ENCODE data around the gene KRT83.
"Not testable (repeated sequence)": the region's sequence is repeated elsewhere in the genome, so short reads cannot be mapped to it uniquely, and the experiment has no call there.

Gene KRT83

DNA sequence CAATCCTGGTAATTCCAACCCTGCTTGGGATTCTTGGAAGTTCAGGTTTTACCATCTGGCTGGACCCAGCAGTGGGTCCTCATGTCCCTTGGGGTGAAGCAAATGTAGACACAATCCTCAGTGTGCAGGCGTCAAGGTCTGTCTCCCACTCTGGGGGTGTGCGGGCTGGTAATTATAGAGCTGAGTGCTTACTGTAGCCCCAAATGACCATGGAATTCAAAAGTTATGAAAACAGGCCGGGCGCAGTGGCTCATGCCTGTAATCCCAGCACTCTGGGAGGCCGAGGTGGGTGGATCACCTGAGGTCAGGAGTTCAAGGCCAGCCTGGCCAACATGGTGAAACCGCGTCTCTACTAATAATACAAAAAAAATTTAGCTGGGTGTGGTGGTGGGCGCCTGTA is 23.8 kb upstream of the KRT83 start:
- not testable (repeated sequence) for H3K4me3 Mint-ChIP-seq, H3K4me1 Mint-ChIP-seq, H3K27me3 Mint-ChIP-seq, H3K27ac Mint-ChIP-seq, H3K9me3 Mint-ChIP-seq, H3K36me3 Mint-ChIP-seq

DNA sequence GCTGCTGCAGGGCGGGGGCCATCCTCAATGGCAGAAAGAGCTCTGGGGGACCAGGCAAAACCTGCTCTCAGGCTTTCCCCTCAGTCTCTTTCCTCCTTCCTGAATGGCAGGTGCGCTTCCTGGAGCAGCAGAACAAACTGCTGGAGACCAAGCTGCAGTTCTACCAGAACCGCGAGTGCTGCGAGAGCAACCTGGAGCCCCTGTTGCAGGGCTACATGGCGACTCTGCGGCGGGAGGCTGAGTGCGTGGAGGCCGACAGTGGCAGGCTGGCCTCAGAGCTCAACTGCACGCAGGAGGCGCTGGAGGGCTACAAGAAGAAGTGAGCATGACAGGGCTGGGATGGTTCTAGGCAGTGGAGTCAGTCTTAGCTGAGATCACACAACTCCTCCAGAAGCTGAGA is 22.9 kb upstream of the KRT83 start:
- H3K4me1 Mint-ChIP-seq, result no peaks in the 10 kb centered on the region
- no peak overlapping the region for H3K4me3 Mint-ChIP-seq
- H3K9me3 Mint-ChIP-seq, result no peaks in the 10 kb centered on the region
- peaks cover 1% of the 10 kb centered on the region for H3K27me3 Mint-ChIP-seq
- H3K36me3 Mint-ChIP-seq, result no peaks in the 10 kb centered on the region
- H3K27ac Mint-ChIP-seq, result no peak overlapping the region

DNA sequence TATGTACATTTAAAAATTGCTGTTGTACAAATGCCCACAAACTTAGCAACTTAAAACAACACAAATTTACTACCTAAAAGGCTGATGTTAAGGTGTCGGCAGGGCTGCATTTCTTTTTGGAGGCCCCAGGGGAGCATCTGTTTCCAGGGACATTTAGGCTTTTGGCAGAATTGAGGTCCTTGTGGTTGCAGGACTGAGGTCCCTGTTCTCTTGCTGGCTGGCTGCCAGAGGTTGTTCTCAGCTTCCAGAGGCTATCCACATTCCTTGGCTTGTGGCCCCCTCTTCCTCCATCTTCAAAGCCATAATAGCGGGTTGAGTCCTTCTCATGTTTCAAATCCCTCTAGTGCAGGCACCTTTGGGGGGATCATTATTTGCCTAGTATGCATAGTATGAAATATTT is 22.4 kb upstream of the KRT83 start:
- Mint-ChIP-seq H3K9me3 (no peaks in the 10 kb centered on the region), H3K4me3 (no peak overlapping the region), H3K4me1 (no peaks in the 10 kb centered on the region), H3K27ac (no peak overlapping the region), H3K36me3 (no peaks in the 10 kb centered on the region), H3K27me3 (peaks cover 3% of the 10 kb centered on the region)

DNA sequence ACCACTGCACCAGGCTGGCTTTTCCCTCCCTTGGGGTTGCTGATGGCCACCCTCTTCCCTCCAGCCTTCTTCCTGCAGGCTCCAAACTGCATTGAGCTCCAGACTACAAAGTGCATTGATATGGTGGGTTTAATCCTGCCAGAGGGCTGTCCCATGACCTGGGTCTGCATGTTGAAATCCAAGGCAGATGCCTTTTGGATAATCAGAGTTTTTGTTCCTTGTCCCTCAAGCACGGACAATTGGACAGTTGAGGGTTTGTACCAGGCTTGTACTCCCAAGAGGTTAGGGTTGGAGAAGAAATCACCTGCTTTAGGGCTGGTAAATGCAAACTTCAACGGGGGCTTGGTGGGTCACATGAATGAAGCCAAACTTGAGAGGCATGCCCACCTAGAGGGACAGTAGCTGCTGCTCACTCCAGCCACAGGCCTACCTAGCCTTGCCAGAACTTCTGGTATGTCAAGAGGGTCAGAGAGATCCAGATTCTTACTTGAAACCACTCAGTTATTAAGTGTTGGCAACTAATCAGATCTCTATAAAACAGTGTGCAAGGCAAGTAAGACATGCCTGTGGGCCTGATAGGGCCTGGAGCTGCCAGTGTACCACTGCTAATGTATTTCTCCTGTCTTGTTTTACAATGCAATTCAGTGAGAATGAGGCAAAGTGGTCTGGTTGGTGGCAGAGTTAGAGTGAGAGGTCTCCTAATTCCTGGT is 21.7 kb upstream of the KRT83 start:
- H3K27ac Mint-ChIP-seq, result no peak overlapping the region
- H3K36me3 Mint-ChIP-seq, result no peaks in the 10 kb centered on the region
- H3K9me3 Mint-ChIP-seq, result no peaks in the 10 kb centered on the region
- no peak overlapping the region for H3K4me3 Mint-ChIP-seq
- H3K4me1 Mint-ChIP-seq, result no peaks in the 10 kb centered on the region
- H3K27me3 Mint-ChIP-seq, result peaks cover 3% of the 10 kb centered on the region

DNA sequence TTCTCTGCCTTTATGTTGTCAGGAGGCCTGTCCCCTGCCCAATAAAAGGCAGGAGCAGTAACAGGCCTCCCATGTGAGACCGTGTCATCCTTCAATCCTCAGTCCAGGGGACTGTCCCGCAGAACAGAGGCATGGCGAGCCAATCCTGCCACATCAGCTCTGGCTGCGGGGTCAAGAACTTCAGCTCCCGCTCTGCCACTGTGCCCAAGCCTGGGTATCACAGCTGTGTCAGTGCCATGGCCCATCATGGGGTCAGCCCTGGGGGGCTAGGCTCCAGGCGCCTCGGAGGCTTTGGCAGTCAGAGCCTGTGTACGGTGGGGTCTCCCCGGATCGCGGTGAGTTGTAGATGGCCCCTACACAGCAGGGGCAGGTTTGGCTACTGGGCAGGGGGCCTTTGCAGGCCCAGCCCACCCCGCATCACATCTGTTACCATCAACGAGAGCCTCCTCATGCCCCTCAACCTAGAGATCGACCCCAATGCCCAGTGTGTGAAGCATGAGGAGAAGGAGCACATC is 19.9 kb upstream of the KRT83 start:
- no peak overlapping the region for H3K27ac Mint-ChIP-seq
- no peak overlapping the region for H3K4me3 Mint-ChIP-seq
- H3K4me1 Mint-ChIP-seq, result no peaks in the 10 kb centered on the region
- no peaks in the 10 kb centered on the region for H3K36me3 Mint-ChIP-seq
- H3K9me3 Mint-ChIP-seq, result no peaks in the 10 kb centered on the region
- H3K27me3 Mint-ChIP-seq, result peaks cover 3% of the 10 kb centered on the region

DNA sequence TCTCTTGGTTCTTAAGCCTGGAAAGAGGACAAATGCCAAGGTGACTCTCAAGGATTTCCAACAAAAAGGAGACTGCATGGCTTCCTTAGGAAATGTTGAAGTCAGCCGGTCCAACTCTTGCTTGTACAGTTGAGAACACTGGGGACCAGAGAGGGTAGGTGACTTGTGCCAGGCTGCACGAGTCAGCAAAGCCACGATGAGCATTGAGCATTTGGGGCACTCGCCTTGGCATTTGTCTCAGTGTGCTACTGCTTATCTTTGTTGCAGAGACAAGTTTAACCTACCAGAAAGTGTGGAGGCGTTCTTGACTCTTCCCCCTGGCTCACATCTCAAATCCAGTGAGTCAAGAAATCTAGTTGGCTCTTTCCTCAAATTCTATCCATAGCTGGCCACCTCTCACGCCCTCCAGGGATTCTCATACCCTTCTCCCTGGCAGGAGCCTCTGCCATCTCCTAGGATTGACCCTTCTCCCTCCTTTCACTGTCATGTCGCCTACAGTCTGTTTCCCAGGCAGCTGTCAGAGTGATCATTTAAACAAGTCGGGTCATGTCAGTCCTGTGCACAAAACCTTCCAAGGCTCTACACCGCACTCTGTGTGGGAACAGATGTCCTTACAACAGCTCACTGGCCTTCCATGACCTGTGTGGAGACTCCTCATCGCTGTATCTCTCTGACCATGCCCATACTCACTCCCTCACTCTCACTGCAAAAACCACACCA is 17.2 kb upstream of the KRT83 start:
- no peaks in the 10 kb centered on the region for H3K36me3 Mint-ChIP-seq
- H3K27me3 Mint-ChIP-seq, result peaks cover 4% of the 10 kb centered on the region
- H3K27ac Mint-ChIP-seq, result peak overlapping the region; percentile 36
- no peak overlapping the region for H3K4me3 Mint-ChIP-seq
- no peaks in the 10 kb centered on the region for H3K9me3 Mint-ChIP-seq
- no peaks in the 10 kb centered on the region for H3K4me1 Mint-ChIP-seq

DNA sequence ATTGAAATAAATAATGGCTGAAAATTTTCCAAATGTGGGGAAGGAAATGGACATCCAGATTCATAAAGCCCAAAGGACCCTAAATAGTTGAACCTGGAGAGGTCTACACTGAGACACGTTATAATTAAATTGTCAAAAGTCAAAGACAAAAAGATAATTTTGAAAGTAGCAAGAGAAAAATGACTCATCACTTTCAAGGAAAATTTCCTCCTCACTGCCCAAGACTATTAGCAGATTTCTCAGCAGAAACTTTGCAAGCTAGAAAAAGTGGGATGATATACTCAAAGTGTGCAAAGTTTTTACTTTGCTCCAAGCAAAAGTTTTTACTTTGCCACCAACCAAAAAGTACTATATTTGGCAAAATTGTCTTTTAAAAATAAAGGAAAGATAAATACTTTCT is 15.9 kb upstream of the KRT83 start:
- no peak overlapping the region for H3K27ac Mint-ChIP-seq
- H3K9me3 Mint-ChIP-seq, result no peaks in the 10 kb centered on the region
- H3K4me1 Mint-ChIP-seq, result no peaks in the 10 kb centered on the region
- H3K27me3 Mint-ChIP-seq, result peaks cover 4% of the 10 kb centered on the region
- H3K4me3 Mint-ChIP-seq, result no peak overlapping the region
- no peaks in the 10 kb centered on the region for H3K36me3 Mint-ChIP-seq

DNA sequence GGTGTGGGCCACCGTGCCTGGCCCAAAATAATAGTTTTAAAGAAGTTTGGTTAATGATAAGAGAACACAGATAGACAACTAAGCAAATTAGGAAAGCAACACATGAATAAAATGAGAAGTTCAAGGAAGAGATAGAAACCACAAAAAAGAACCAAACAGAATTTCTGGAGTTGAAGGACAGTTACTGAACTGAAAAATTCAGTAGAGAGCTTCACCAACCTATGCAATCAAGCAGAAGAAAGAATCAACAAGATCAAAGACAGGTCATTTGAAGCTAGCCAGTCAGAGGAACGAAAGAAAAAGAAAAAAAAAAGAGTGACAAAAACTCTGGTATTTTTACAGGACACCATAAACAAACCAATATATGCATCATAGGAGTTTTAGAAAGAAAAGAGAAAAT is 15.4 kb upstream of the KRT83 start:
- no peaks in the 10 kb centered on the region for H3K4me1 Mint-ChIP-seq
- no peaks in the 10 kb centered on the region for H3K36me3 Mint-ChIP-seq
- H3K27me3 Mint-ChIP-seq, result peaks cover 4% of the 10 kb centered on the region
- no peaks in the 10 kb centered on the region for H3K9me3 Mint-ChIP-seq
- no peak overlapping the region for H3K4me3 Mint-ChIP-seq
- no peak overlapping the region for H3K27ac Mint-ChIP-seq

DNA sequence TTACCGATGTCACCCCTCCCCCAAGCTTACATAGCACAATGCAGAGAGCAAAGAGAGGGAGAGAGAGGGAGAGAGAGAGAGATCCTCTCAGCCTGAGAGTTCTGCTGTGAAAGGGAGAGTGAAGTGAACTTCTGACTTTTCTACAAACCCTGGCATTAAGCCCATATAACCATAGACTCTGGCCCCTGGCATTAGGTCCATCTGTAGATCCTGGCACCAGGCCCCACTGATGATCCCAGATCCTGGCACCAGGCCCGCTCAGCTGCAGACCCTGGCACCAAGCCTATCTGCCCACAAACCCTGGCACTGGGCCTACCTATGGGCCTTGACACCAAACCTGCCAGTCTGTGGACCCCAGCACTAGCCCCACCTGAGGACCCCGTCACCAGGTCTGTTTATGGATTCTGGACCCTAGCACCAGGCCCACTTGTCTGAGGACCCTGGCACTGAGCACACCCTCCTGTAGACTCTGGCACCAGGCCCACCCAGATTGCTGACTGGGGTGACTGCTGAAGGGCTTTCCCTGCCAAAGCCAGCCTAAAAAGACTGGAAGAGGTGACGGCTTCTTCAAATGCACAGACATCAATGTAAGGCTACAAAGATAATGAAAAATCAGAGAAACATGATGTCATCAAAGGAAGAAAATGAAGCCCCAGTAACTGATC is 14.5 kb upstream of the KRT83 start:
- Mint-ChIP-seq H3K9me3 (no peaks in the 10 kb centered on the region), H3K27me3 (peaks cover 4% of the 10 kb centered on the region), H3K27ac (no peak overlapping the region), H3K4me1 (no peaks in the 10 kb centered on the region), H3K36me3 (no peaks in the 10 kb centered on the region), H3K4me3 (no peak overlapping the region)

DNA sequence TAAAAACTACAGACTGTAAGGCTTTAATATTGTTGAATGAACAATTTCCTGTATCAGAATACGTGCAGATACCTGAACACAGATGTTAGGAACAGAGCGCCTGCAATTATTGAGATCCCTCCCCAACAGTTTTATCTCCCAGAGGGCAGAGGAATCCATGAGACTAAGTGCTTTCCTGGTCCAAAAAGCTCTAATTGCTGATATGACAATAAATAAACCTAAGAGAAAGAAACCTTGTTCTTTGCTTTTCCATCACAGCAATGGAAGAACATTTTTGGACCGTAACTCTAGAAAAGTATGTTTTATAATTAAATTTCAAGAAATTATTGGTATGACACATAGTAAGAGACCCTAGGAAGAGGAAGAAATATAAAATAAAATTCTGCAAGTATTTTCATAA is 13.0 kb upstream of the KRT83 start:
- peaks cover 4% of the 10 kb centered on the region for H3K27me3 Mint-ChIP-seq
- no peaks in the 10 kb centered on the region for H3K4me1 Mint-ChIP-seq
- H3K9me3 Mint-ChIP-seq, result no peaks in the 10 kb centered on the region
- no peak overlapping the region for H3K4me3 Mint-ChIP-seq
- no peaks in the 10 kb centered on the region for H3K36me3 Mint-ChIP-seq
- no peak overlapping the region for H3K27ac Mint-ChIP-seq

DNA sequence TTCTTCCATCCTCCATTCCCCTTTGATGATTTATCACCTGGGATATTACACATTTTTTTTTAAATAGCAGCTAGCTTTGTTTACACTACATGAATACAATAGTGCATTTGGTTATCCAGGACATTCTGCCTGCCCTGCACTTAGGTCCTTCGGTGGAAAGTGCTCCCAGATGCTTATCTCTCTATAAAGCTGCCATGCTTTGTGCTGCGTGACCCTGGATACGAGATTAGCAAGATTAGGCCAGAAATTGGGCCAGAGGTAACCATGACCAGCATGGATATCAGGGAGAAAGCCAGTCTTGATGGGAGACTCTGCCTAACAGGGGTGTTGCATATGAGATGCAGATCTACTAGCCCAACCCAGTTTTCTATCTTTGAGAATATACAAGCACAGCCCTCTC is 12.1 kb upstream of the KRT83 start:
- Mint-ChIP-seq H3K36me3 (no peaks in the 10 kb centered on the region), H3K9me3 (no peaks in the 10 kb centered on the region), H3K4me1 (no peaks in the 10 kb centered on the region), H3K27me3 (peaks cover 2% of the 10 kb centered on the region), H3K27ac (no peak overlapping the region), H3K4me3 (no peak overlapping the region)

DNA sequence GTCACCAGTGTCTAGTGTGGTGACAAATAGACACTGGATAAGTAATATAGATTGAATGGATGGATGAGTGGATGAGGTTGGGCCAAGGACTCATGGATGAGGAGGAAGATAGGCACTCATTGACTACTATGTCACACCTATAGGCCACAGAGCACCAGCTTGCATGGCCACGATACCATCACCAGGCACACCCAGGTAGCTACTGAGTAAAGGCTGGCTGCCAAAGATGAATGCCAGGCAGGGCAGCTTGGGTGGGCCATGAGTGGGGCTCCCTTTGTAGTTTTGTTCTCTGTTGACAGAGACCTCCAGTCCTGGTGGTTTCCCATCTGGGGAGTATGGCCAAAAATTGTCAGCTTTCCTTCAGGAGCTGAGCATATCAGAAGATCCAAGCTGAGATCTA is 11.2 kb upstream of the KRT83 start:
- Mint-ChIP-seq H3K27me3 (peaks cover 2% of the 10 kb centered on the region), H3K9me3 (no peaks in the 10 kb centered on the region), H3K36me3 (no peaks in the 10 kb centered on the region), H3K4me1 (peaks cover 5% of the 10 kb centered on the region), H3K27ac (no peak overlapping the region), H3K4me3 (no peak overlapping the region)

DNA sequence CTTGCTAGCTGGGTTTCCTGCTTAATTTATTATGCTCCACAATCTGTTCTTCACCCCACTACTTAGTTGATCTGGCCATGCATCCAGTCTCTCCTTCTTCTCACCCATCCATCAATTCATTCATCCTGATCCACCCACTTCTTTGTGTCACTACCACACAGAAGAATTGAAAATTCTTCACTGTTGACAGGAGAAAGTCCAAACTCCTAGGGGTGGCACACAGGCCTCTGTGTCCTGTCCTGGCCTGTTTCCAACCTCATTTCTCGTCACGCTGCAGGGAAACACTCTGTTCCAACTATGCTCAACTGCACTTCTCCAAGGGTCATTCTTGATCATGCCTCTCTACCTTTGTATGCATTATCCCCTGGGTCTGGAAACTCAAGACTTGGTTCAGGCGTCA is 10.6 kb upstream of the KRT83 start:
- H3K4me3 Mint-ChIP-seq, result no peak overlapping the region
- no peaks in the 10 kb centered on the region for H3K36me3 Mint-ChIP-seq
- H3K27me3 Mint-ChIP-seq, result peaks cover 2% of the 10 kb centered on the region
- H3K4me1 Mint-ChIP-seq, result peaks cover 11% of the 10 kb centered on the region
- no peak overlapping the region for H3K27ac Mint-ChIP-seq
- H3K9me3 Mint-ChIP-seq, result no peaks in the 10 kb centered on the region

DNA sequence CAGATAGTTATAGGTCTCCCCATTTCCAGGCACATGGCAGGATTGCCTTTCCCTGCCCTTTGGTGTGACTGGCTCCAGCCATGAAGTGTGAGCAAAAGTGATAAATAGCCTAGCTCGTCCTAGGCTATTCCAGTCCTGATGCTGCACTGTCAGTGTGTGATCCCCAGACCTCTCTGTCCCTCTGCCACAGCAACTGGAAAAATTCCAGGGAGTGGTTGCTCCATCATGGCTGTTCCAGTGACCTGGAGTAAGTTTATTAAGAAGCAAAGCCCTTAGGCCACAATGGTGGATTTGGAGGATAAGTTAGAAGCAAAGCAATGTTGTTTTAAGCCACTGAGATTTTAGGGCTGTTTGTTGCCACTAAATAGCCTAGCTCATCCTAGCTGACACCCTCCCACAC is 9.8 kb upstream of the KRT83 start:
- Mint-ChIP-seq H3K4me1 (peaks cover 13% of the 10 kb centered on the region), H3K27ac (no peak overlapping the region), H3K27me3 (peaks cover 2% of the 10 kb centered on the region), H3K36me3 (no peaks in the 10 kb centered on the region), H3K9me3 (no peaks in the 10 kb centered on the region), H3K4me3 (no peak overlapping the region)

DNA sequence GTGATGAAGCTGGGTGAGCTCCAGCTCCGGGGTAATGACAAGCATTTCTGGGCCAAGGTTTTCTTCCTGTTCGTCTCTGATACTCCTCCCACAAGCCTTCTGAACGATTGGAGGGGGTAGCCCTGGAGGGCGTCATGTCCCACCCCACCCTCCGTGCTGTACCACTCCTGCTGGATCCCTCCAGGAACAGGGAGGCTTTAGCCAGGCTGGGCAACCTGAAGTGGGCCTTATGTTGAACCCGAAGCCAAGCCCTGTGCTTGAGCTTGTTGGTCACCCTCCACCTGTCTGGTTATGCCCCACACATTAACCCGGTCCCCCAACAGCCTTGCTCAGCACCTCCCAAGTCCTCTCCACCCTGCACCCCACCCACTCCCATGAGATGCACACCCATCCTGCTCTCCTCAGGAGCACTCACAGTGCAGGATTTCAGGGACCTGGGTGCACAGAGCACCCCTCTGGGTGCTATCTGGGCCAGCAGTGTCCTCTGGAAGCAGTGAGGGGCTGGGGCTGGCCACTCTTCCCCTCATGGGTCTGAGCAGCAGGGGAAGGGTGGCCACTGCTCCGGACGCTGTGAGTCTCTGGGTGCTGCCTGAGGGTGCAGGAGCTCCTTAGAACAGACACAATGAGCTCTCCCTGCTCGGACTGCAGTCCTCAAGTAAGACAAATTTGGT is 6.8 kb upstream of the KRT83 start:
- Mint-ChIP-seq H3K27me3 (no peaks in the 10 kb centered on the region), H3K36me3 (no peaks in the 10 kb centered on the region), H3K4me1 (peaks cover 13% of the 10 kb centered on the region), H3K27ac (no peak overlapping the region), H3K9me3 (no peaks in the 10 kb centered on the region), H3K4me3 (no peak overlapping the region)

Measured in activated naive CD4-positive, alpha-beta T cell treated with anti-CD3 and anti-CD28 coated beads, Interleukin-2, amount 50 U/mL, for 24 hours (primary cell).